ENCODE data around the gene C1orf116. TPM values are rescaled to one million over a fixed set of nuclear protein-coding genes. Genes with fewer than 3 reads are reported as not detected.

C1orf116 gene
- total RNA-seq, 1 experiment from 2014 or later = 8.7 TPM

DNA sequence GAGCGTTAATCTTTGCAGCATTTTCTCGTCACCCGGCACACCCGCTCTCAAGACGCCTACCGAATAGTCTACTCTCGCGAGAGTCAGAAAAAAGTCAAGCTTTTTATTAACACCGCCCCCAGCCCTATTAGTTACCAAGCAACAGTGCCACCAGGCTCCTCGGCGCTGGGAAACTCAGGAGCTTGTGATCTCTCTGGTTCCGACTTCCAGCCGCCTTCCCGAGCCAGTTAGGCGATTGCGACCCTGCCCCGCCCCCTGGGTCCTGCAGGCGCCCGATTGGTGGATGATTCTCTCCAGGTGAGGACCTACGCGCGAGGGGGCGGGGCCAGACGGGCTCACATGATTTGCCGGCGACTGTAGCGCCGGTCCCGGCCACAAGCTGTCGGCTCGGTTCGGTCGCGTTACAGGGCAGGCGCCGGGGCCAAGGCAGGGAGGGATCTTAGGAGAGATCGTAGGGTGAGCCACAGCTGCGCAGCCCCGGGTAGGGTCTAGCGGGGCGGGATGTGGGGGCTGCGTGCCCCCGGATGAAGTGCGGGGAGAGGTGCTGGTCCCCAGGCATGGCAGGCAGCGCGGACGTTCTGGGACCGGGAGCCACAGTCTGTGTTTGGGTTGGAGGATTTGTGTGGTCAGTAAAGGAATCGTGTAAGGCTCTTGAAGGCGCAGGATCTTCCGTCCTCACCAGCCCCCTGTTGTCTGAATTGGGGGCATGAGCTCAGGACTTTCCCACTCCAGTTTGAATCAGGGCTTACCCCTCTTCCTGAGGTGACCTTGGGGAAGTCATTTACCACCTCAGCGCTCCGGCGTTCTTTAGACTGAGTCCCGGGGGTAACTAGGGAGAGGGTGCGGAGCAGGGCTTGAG, 20.6 kb upstream of the C1orf116 start, which contains the start of gene PFKFB2:
Gene PFKFB2 (plus strand): TSS at position 365 of the 859 bp plus-strand sequence. CDS start 1,443 bp downstream, outside the sequence.
- ChIA-PET POLR2A (interaction anchor here (0.6 to 1.9 kb wide), 16 partner anchors 13 to 394 kb away, joined by 3 to 39 read pairs (median 4); partner anchors contain the start of genes C1orf116, C4BPB and CD55), CTCF (interaction anchor here (0.8 to 1.6 kb wide), 6 partner anchors 18 to 352 kb away, joined by 3 to 15 read pairs (median 4); partner anchors contain the start of genes C1orf116 and CD55)
- Histone ChIP-seq H3K9me3 (no peaks in the 10 kb centered on the region), H3K4me1 (peaks cover 4% of the 10 kb centered on the region), H3K4me3 (ENCODE audit: low read depth, low read length) (peak within 1 kb of the TSS; percentile 73), H3K36me3 (ENCODE audit: control insufficient read depth, insufficient read depth, low read length) (0 out of 2 replicates have a peak, but pooled peaks cover 1% of the 10 kb centered on the region), H3K27me3 (replicated peaks; ENCODE audit: control insufficient read depth, insufficient read depth, low read length) (no peaks in the 10 kb centered on the region)
- BruUV-seq (replicated peaks) = TSS peak; percentile 56
- H3K36me3 Mint-ChIP-seq (ENCODE audit: insufficient read depth, unreplicated experiment) = peaks cover 25% of the 10 kb centered on the region
- H3K27me3 Mint-ChIP-seq (ENCODE audit: insufficient read depth, unreplicated experiment) = no peaks in the 10 kb centered on the region
- peak; percentile 100 for DNase-seq
- peak within 1 kb of the TSS; percentile 97 for H3K27ac Mint-ChIP-seq (ENCODE audit: unreplicated experiment)
- no peaks in the 10 kb centered on the region for H3K9me3 Mint-ChIP-seq (ENCODE audit: unreplicated experiment)
- TF ChIP-seq CTCF (IDR thresholded peaks at IDR 0.05; ENCODE audit: insufficient read depth in 1 of 2, low read depth in 1 of 2, low read length in 1 of 2, severe bottlenecking in 1 of 2, unreplicated experiment in 1 of 2) = no peak
- intact Hi-C loops (cut with micrococcal nuclease; ENCODE audit: unreplicated experiment) = loop anchor here (1.0 kb wide), 3 partner anchors 25 to 268 kb away; partner anchors contain the start of gene CD55
- H3K4me3 Mint-ChIP-seq (ENCODE audit: unreplicated experiment) = peak within 1 kb of the TSS; percentile 94
- H3K4me1 Mint-ChIP-seq (ENCODE audit: low read depth, unreplicated experiment) = peaks cover 15% of the 10 kb centered on the region

DNA sequence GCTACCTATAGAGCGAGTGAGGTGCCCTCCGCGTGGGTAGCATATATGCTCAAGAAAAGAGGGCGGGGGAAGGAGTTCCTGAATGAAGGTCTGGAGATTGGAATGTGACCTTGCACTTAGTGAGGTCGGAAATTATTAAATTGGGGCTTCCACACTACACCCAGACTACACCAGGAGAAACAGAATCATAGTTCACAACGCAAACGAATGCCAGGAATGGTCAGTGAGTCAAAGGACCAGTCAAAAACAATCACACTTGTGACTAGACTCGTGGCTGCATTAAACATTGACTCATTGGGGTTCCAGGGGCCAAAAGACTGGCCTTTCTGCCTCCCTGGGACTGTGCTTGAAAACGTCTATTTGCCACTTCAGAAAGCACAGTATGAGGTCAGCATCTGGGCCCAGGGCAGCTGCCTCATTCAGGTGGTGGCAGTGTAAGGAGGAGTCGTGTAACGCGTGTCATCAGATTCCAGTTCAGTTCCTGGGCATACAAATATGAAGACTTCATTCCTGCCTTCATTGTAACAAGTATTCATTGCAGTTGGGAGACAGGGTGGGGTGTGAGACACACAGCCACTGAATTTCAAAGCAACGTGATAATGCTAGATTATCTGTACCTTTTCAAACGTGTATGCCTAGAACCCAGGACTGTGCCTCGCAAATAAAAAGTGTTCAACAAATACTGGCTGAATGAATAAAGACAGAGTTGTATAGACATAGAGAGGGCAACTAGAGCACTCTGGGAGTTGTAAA, 18.8 kb upstream of the C1orf116 start, which contains the start of gene YOD1:
Gene YOD1 (minus strand): TSS at position 18 of the 753 bp plus-strand sequence. CDS start 178 bp downstream, outside the sequence.
- H3K9me3 Mint-ChIP-seq (ENCODE audit: unreplicated experiment) = no peaks in the 10 kb centered on the region
- no peaks in the 10 kb centered on the region for H3K27me3 Mint-ChIP-seq (ENCODE audit: insufficient read depth, unreplicated experiment)
- Histone ChIP-seq H3K4me3 (ENCODE audit: low read depth, low read length) (peak within 1 kb of the TSS; percentile 73), H3K4me1 (peaks cover 13% of the 10 kb centered on the region), H3K9me3 (no peaks in the 10 kb centered on the region), H3K27me3 (replicated peaks; ENCODE audit: control insufficient read depth, insufficient read depth, low read length) (no peaks in the 10 kb centered on the region), H3K36me3 (ENCODE audit: control insufficient read depth, insufficient read depth, low read length) (0 out of 2 replicates have a peak, but pooled peaks cover 1% of the 10 kb centered on the region)
- BruUV-seq (replicated peaks) = no TSS peak
- intact Hi-C loops (cut with micrococcal nuclease; ENCODE audit: unreplicated experiment) = loop anchor here (2.0 kb wide), 2 partner anchors 19 to 37 kb away; partner anchors contain the start of genes C1orf116 and C4BPB
- CTCF ChIA-PET = no interaction called here
- TF ChIP-seq CTCF (IDR thresholded peaks at IDR 0.05; ENCODE audit: insufficient read depth in 1 of 2, low read depth in 1 of 2, low read length in 1 of 2, severe bottlenecking in 1 of 2, unreplicated experiment in 1 of 2) = no peak
- peaks cover 15% of the 10 kb centered on the region for H3K4me1 Mint-ChIP-seq (ENCODE audit: low read depth, unreplicated experiment)
- peak; percentile 36 to 53 for DNase-seq
- POLR2A ChIA-PET = interaction anchor here (1.8 kb wide), 1 partner anchor 19 kb away, joined by 4 read pairs; the partner anchor contains the start of gene C1orf116
- H3K36me3 Mint-ChIP-seq (ENCODE audit: insufficient read depth, unreplicated experiment) = peaks cover 36% of the 10 kb centered on the region
- H3K27ac Mint-ChIP-seq (ENCODE audit: unreplicated experiment) = peak within 1 kb of the TSS; percentile 97
- peak within 1 kb of the TSS; percentile 94 for H3K4me3 Mint-ChIP-seq (ENCODE audit: unreplicated experiment)
